NCI-H2196 (cell line): ENCODE results near the gene BMP7.

Experiments
- DNase-seq: peaks from one replicate; lab custom pipeline; 2025; ENCODE audit not compliant: unreplicated experiment; lab: John Stamatoyannopoulos, UW

The BMP7 gene

DNA sequence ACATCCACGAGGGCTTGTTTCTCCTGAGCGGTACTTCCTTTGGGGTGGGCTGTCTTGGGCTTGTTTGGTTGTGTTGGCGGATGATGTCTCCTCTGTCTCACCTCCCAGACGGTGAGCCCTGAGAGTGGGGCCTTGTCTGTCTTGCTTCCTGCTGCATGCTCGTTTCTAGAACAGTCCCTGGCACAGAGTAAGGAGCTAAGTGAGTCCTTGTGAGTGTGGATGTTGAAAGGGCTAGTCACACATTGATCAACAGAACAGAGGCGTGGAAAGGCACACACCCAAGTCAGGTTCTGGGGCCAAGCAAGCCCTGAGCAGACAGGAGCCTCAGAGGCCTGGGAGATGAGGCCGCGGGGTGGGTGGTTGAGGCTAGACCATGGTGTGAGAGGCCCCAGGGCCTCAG, 111.0 kb downstream of the BMP7 start:
- DNase-seq = no peak

- DNase-seq = no peak
Measured at GRCh38 chr20:57153238-57153905, 113.1 kb downstream of the BMP7 start.

GRCh38 chr20:57152557-57152956, 113.9 kb downstream of the BMP7 start:
- no peak for DNase-seq

DNA sequence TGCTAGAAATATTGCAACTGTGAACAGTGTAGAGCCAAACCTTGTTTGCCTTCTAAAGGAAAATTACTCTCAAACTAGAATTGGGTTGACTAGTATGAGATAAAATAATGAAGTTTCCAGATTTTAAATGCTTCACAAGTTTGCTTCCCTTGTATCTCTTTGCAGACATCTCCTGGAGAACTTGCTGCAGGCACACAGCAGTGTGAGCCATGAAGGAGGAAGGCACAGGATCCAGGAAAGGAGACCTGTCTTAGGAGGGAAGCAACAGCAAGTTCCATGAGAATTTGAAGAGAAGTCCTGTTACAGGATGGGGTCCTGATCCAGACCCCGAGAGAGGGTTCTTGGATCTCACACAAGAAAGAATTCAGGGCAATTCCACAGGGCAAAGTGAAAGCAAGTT, 115.9 kb downstream of the BMP7 start:
- DNase-seq = no peak

GRCh38 chr20:57148263-57148662, 118.2 kb downstream of the BMP7 start:
- DNase-seq = no peak

DNA sequence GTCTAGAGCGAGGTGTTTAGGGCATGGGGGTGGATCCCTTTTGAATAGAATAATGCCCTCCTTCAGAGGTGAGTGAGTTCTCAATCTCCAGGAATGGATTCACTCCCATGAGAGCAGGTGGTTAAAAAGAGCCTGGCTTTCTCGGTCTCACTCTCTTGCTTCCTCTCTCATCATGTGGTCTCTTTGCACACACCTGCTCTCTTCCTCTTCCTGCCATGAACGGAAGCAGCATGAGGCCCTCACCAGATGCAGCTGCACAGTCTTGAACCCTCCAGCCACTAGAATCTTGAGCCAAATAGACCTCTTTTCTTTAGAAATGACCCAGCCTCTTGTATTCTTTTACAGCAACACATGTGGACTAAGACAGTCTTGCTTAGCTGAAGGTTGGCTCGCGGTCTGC, 119.3 kb downstream of the BMP7 start:
- DNase-seq = no peak

- DNase-seq = no peak
Measured at GRCh38 chr20:57146155-57146554, 120.3 kb downstream of the BMP7 start.

DNA sequence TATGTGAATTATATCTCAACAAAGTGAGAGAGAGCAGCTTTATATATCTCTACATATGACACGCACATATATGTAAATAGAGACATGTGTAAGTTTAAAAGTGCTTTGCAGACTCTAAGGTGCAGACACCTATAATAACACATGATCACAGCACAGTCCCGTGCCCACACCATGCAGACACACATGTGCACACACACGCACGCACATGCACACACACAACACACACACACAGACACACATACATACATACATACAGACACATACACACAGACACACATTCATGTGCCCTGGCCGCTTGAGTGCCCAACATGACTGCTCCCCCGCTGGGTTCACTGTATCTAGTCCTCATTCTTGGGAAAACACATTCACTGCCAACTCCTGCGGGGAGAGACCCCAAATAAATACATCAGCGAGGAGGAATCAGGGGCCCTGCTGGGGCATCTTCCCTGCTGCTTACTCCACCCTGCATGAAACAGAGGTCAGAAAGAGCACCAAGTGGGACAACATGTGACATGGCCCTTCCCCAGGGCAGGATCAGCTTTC, 121.3 kb downstream of the BMP7 start:
- no peak for DNase-seq

GRCh38 chr20:57143173-57143572, 123.3 kb downstream of the BMP7 start:
- DNase-seq = no peak

DNA sequence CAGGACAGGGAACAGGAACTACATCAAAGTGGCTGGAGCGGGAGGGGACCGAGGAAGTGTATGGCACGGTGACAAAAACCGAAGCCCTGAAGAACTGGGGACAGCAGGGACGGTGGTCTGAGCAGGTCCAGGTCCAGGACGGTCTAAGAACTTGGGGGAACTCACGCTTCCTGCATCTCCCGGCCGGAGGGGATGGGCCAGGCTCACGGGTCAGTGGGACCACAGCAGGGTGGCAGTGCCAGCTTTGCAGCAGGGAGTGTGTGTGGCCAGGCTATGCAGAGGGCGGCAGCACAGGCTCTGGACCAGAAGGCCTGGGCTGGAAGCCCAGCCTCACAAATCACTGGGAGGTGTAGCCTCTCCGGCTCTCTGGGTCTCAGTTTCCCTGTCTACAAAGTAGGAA, 123.8 kb downstream of the BMP7 start:
- DNase-seq = no peak

DNA sequence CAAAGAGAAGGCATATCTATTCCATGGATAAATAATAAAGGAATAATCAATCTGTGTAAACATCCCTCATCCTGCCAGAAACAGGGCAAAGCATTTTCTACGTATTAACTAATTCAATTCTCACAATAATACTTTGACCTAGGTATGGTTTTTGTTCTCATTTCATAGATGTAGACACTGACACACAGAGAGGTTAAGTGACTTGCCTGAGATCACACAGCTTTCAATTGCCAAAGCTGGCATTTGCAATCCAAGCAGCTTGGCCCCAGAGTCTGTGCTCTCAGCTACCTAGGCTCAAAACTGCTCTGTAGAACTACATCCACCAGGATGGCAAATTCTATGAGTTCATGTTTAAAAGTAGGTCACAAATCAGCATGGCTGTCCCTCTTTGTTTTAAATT, 124.9 kb downstream of the BMP7 start:
- no peak for DNase-seq

GRCh38 chr20:57140416-57140965, 126.0 kb downstream of the BMP7 start:
- no peak for DNase-seq

GRCh38 chr20:57139342-57140093, 126.9 kb downstream of the BMP7 start:
- DNase-seq = no peak

DNA sequence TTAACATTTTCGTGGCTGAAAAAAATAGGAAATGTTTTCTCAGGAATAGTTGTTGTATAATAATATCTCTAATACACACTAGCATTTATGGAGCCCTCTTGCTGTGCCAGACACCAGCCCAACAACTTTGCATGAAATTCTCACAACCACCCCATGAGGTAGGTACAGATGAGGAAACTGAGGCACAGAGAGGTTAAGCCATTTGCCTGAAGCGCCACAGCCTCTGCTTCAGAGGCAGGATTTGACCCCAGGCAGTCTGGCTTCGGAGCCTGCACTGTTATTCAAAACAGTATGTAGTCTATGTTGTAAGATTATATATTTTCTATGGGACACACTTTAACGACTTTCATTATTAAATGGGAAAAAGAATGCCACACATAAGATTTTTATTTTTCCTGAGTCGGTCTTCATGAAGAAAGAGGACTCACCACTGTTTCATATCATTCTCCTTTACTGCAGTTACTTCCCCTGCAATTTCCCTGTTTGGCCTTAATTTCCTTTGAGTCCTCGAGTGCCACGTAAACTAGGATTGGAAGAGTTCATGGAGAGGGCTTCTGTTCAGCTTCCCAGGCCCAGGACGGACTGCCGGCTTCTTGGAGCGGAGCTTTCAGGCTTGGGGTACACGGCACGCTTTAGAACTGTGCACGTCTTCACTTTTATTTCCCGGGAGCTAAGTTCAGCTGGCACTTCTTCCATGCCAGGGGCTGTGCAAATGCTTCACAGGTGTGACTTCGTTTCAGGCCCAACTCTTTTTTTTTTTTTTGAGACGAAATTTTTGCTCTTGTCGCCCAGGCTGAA, 128.0 kb downstream of the BMP7 start:
- no peak for DNase-seq

DNA sequence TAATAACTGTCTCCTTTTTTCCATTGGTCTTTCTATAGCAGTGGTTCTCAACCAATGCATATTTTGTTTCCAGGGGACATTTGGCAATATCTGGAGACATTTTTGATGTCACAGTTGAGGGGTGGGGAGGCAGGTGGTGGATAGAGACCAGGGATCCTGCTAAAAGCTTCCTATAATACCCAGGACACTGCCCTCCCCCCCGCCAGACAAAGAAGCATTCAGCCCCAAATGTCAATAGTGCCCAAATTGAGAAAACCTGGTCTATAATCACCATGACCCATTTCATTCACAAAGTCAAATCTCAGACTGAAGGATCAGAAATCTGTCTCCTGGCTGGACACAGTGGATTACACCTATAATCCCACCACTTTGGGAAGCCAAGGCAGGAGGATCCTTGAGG, 128.8 kb downstream of the BMP7 start:
- DNase-seq = no peak

DNA sequence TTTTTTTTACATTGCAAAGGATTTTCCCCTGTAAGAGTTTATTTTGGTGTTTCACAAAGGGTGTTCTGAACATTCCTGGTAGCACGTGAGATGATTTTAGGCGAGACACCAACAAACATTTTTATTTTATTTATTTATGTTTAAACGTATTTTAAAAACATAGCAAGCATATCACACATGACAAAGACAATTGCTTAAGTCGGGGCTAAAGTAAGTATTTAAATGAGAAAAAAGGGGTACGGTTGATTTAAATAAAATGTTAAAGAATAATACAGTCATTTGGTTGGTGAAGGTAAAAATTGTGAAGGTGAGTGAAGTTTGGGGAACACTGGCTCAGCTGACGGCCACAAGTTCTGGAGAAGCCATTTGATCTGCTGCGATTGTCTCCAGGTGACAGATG, 129.7 kb downstream of the BMP7 start:
- DNase-seq = no peak

DNA sequence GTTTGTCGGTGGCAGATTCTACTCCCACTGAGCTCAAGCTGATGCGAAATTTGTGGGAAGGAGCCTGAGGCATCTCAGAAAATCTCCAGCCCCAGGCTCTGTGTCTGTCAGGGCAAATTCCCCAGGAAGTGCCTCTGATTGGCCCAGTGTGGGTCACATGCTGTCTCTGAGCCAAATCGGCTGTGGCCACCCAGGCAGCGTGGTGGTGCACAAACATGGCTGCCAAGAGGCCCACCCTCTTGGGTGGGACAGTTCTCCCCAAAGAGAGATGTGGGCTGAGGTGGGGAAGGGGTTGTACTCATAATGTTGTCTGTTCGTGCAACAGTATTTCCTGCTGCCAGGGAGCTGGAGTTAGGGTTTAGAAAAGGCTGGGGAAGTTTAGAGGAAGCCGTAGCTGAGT, 130.6 kb downstream of the BMP7 start:
- no peak for DNase-seq

GRCh38 chr20:57134804-57135203, 131.6 kb downstream of the BMP7 start:
- no peak for DNase-seq

- DNase-seq = no peak
Measured at GRCh38 chr20:57133926-57134650, 132.4 kb downstream of the BMP7 start.

DNA sequence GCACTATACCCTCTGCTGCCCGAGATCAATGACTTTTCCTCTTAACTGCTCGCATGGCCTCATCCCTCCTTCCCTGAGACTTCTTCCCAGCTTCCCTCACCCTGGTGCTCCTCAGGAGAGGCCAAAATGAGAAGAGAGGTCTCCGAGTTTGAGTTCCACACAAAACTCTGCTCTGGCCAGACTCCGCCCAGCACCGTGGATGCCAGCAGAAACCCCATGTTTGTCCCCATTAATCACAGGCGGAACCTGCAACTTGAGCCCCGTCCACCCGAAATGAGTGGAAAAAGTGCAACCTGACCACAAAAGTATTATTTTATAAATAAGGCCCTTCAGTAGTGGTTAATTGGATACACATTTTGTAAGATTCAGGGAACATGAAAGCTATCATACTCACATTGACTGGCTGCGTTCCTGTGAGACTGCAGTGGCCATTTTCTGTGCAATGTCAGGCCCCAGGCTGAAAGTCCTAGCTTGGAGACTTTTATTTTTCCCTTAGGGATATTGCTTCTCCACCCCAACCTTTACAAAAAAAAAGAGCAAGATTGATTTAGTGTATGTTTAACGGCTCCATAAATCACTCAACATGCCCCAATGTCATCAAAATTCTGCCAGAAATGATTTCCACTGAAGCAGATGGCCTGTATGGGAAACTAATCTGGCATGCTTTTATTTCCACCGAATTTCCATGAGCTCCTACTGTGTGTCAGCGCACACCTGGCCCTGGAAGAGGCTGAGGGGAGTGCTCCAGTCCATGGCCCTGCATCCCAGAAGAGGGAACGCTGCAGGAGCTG, 134.6 kb downstream of the BMP7 start:
- DNase-seq = no peak
